DLD1 (cell line): Measurements from ENCODE around the gene OR1L8.
"Not testable (repeated sequence)": the region's sequence is repeated elsewhere in the genome, so short reads cannot be mapped to it uniquely, and the experiment has no call there.

Experiments
- in situ Hi-C: cut with HindIII; loops from 2 replicates; pipeline ENCODE4 v1.10.0; 2017; ENCODE audit warnings: low sequenced_read_pairs

Gene OR1L8

GRCh38 chr9:122583284-122583683, at the start of gene OR1L8:
OR1L8 (minus strand) TSS chr9:122583384; CDS start chr9:122568477, 14,907 bp downstream.
- in situ Hi-C loops: not testable (repeated sequence)

- in situ Hi-C loops: no loop called here
These were observed 36.8 kb upstream of the OR1L8 start for GRCh38 chr9:122619996-122620395.

- in situ Hi-C loops: no loop called here
These were observed 31.2 kb upstream of the OR1L8 start, which contains the start of gene OR1Q1 for GRCh38 chr9:122614362-122614761. OR1Q1 (plus strand) TSS chr9:122614738; CDS start chr9:122614738, 0 bp downstream.

- in situ Hi-C loops: no loop called here
These were observed 26.6 kb upstream of the OR1L8 start for GRCh38 chr9:122609804-122610203.

- in situ Hi-C loops: no loop called here
These were observed 23.4 kb upstream of the OR1L8 start for GRCh38 chr9:122606587-122606986.

- in situ Hi-C loops: no loop called here
These were observed 22.5 kb upstream of the OR1L8 start for GRCh38 chr9:122605691-122606090.

- in situ Hi-C loops: no loop called here
These were observed 2.8 kb downstream of the OR1L8 start for GRCh38 chr9:122580360-122580759.

- in situ Hi-C loops: no loop called here
These were observed 3.3 kb downstream of the OR1L8 start for GRCh38 chr9:122579874-122580273.

- in situ Hi-C loops: no loop called here
These were observed 10.7 kb downstream of the OR1L8 start for GRCh38 chr9:122572456-122572855.

GRCh38 chr9:122567901-122568300, 15.3 kb downstream of the OR1L8 start:
- in situ Hi-C loops: no loop called here

- in situ Hi-C loops: no loop called here
These were observed 20.9 kb downstream of the OR1L8 start for GRCh38 chr9:122562134-122562760.

GRCh38 chr9:122561446-122561845, 21.7 kb downstream of the OR1L8 start:
- in situ Hi-C loops: no loop called here

GRCh38 chr9:122552812-122553211, 30.4 kb downstream of the OR1L8 start, which contains the start of gene OR1N2:
OR1N2 (plus strand) TSS chr9:122553112; CDS start chr9:122553212, 100 bp downstream.
- in situ Hi-C loops: no loop called here

GRCh38 chr9:122551371-122551770, 31.8 kb downstream of the OR1L8 start:
- in situ Hi-C loops: no loop called here

GRCh38 chr9:122546196-122546595, 37.0 kb downstream of the OR1L8 start:
- in situ Hi-C loops: no loop called here

- in situ Hi-C loops: no loop called here
These were observed 44.4 kb downstream of the OR1L8 start for GRCh38 chr9:122538757-122539156.

GRCh38 chr9:122537066-122537465, 46.1 kb downstream of the OR1L8 start:
- in situ Hi-C loops: not testable (repeated sequence)

GRCh38 chr9:122536134-122536533, 47.0 kb downstream of the OR1L8 start:
- in situ Hi-C loops: no loop called here

GRCh38 chr9:122531157-122531556, 52.0 kb downstream of the OR1L8 start:
- in situ Hi-C loops: not testable (repeated sequence)

- in situ Hi-C loops: no loop called here
These were observed 56.0 kb downstream of the OR1L8 start, which contains the start of gene OR1N1 for GRCh38 chr9:122527193-122527592. OR1N1 (minus strand) TSS chr9:122527293; CDS start chr9:122527293, 0 bp downstream.

- in situ Hi-C loops: no loop called here
These were observed 56.6 kb downstream of the OR1L8 start for GRCh38 chr9:122526602-122527001.

GRCh38 chr9:122519376-122519775, 63.8 kb downstream of the OR1L8 start:
- in situ Hi-C loops: no loop called here

- in situ Hi-C loops: no loop called here
These were observed 64.3 kb downstream of the OR1L8 start, which contains the start of gene OR1J4 for GRCh38 chr9:122518841-122519240. OR1J4 (plus strand) TSS chr9:122519141; CDS start chr9:122519141, 0 bp downstream.
